DND-41 (cell line): Measurements from ENCODE around the gene KAT2A.

Source experiments
- ATAC-seq: fragments of 200-7000 bp; cut with Tn5 transposase; 3 replicates; pipeline ENCODE4 v1.9.1; 2021; ENCODE audit warnings: low read depth; ENCODE audit not compliant: insufficient read depth
- DNase-seq: peaks from one replicate; pipeline ENCODE4 v3.0.0-alpha.2; 2020
- H2AFZ ChIP-seq: 2 replicates; pipeline ENCODE4 v1.6.0; 2012; ENCODE audit warnings: low read depth, low read length
- H3K27ac ChIP-seq: 2 replicates; pipeline ENCODE4 v1.5.1; 2012; ENCODE audit warnings: low read length, inconsistent platforms
- H3K27me3 ChIP-seq: fragments of 200-600 bp; sonication (generic); 2 replicates; pipeline ENCODE4 v1.6.0; 2012; ENCODE audit warnings: low read length, mild to moderate bottlenecking, inconsistent platforms; ENCODE audit not compliant: insufficient read depth, poor library complexity
- H3K36me3 ChIP-seq: 2 replicates; pipeline ENCODE4 v1.5.1; 2012; ENCODE audit warnings: low read length, inconsistent platforms; ENCODE audit not compliant: insufficient read depth
- H3K4me1 ChIP-seq: 2 replicates; pipeline ENCODE4 v1.5.1; 2012; ENCODE audit warnings: mild to moderate bottlenecking, low read length; ENCODE audit not compliant: insufficient read depth
- H3K4me2 ChIP-seq: 2 replicates; pipeline ENCODE4 v1.6.0; 2012; ENCODE audit warnings: mild to moderate bottlenecking, moderate library complexity, low read length, inconsistent platforms; ENCODE audit not compliant: insufficient read depth
- H3K4me3 ChIP-seq, 2 experiments: fragments of 200-600 bp in 1 of 2; shearing (Covaris generic) in 1 of 2; 2 replicates each; pipeline ENCODE4 v1.5.1; 2012 to 2016; ENCODE audit warnings: inconsistent platforms in 2 of 2, low read length in 2 of 2, mild to moderate bottlenecking in 2 of 2, low read depth in 1 of 2, moderate library complexity in 1 of 2
- H3K79me2 ChIP-seq: 2 replicates; pipeline ENCODE4 v1.6.0; 2012; ENCODE audit warnings: low read length, inconsistent platforms; ENCODE audit not compliant: insufficient read depth
- H3K9ac ChIP-seq: 2 replicates; pipeline ENCODE4 v1.6.0; 2012; ENCODE audit warnings: low read depth, mild to moderate bottlenecking, inconsistent platforms, low read length, moderate library complexity
- H3K9me3 ChIP-seq: 2 replicates; pipeline ENCODE4 v1.5.1; 2012; ENCODE audit warnings: low read length, moderate library complexity, mild to moderate bottlenecking, inconsistent platforms; ENCODE audit not compliant: insufficient read depth, severe bottlenecking
- H4K20me1 ChIP-seq: 2 replicates; pipeline ENCODE4 v1.6.0; 2012; ENCODE audit warnings: low read length; ENCODE audit not compliant: insufficient read depth
- EZH2 ChIP-seq: IDR thresholded peaks from 3 replicates; pipeline ENCODE4 v1.6.1; 2012; ENCODE audit warnings: borderline replicate concordance, low read depth, mild to moderate bottlenecking, moderate library complexity, low read length, inconsistent platforms; ENCODE audit not compliant: severe bottlenecking
- TF ChIP-seq, protein P1 (sequence below): IDR thresholded peaks from 2 replicates; pipeline ENCODE4 v1.5.1; 2012; ENCODE audit warnings: borderline replicate concordance, low read length, moderate library complexity, mild to moderate bottlenecking; ENCODE audit not compliant: poor library complexity, severe bottlenecking; ENCODE audit errors: extremely low read depth

KAT2A gene

GRCh38 chr17:42076797-42077559 is 44.2 kb downstream of the KAT2A start:
- H3K4me1 ChIP-seq, result 0 out of 2 replicates have a peak, but pooled peaks cover 3% of the 10 kb centered on the region
- no peaks in the 10 kb centered on the region for H4K20me1 ChIP-seq
- no peaks in the 10 kb centered on the region for H3K36me3 ChIP-seq
- no peaks in the 10 kb centered on the region for H3K79me2 ChIP-seq
- no peak for DNase-seq
- H2AFZ ChIP-seq, result no peak overlapping the region
- H3K4me3 ChIP-seq, result no peak overlapping the region
- no peak overlapping the region for H3K9ac ChIP-seq
- no peak overlapping the region for H3K4me2 ChIP-seq
- ATAC-seq, result no peak
- H3K9me3 ChIP-seq, result no peaks in the 10 kb centered on the region
- H3K27me3 ChIP-seq, result peaks cover 12% of the 10 kb centered on the region
- TF ChIP-seq, protein P1, sequence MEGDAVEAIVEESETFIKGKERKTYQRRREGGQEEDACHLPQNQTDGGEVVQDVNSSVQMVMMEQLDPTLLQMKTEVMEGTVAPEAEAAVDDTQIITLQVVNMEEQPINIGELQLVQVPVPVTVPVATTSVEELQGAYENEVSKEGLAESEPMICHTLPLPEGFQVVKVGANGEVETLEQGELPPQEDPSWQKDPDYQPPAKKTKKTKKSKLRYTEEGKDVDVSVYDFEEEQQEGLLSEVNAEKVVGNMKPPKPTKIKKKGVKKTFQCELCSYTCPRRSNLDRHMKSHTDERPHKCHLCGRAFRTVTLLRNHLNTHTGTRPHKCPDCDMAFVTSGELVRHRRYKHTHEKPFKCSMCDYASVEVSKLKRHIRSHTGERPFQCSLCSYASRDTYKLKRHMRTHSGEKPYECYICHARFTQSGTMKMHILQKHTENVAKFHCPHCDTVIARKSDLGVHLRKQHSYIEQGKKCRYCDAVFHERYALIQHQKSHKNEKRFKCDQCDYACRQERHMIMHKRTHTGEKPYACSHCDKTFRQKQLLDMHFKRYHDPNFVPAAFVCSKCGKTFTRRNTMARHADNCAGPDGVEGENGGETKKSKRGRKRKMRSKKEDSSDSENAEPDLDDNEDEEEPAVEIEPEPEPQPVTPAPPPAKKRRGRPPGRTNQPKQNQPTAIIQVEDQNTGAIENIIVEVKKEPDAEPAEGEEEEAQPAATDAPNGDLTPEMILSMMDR, result no peak
- no peak for TF ChIP-seq EZH2
- H3K27ac ChIP-seq, result no peak overlapping the region

GRCh38 chr17:42075789-42076188 is 45.4 kb downstream of the KAT2A start:
- Histone ChIP-seq H3K27ac (no peak overlapping the region), H3K36me3 (no peaks in the 10 kb centered on the region), H3K4me1 (peaks cover 7% of the 10 kb centered on the region; the same call in 1 of the 2 replicates), H4K20me1 (no peaks in the 10 kb centered on the region), H3K79me2 (no peaks in the 10 kb centered on the region), H2AFZ (no peak overlapping the region), H3K4me2 (no peak overlapping the region), H3K4me3 (no peak overlapping the region), H3K9me3 (no peaks in the 10 kb centered on the region), H3K27me3 (peaks cover 18% of the 10 kb centered on the region), H3K9ac (no peak overlapping the region)
- ATAC-seq (no peak), DNase-seq (no peak)
- no peak for TF ChIP-seq EZH2
- TF ChIP-seq, protein P1, result no peak

- ATAC-seq (no peak), DNase-seq (no peak)
- Histone ChIP-seq H3K4me3 (no peak overlapping the region; a peak in 1 of 4 replicates), H3K36me3 (no peaks in the 10 kb centered on the region), H3K4me2 (no peak overlapping the region), H2AFZ (no peak overlapping the region), H3K79me2 (no peaks in the 10 kb centered on the region), H3K9me3 (no peaks in the 10 kb centered on the region), H3K27me3 (peaks cover 18% of the 10 kb centered on the region), H3K9ac (no peak overlapping the region), H4K20me1 (no peaks in the 10 kb centered on the region), H3K4me1 (peaks cover 7% of the 10 kb centered on the region; the same call in 1 of the 2 replicates), H3K27ac (no peak overlapping the region)
- no peak for TF ChIP-seq EZH2
- TF ChIP-seq, protein P1, result no peak
Measured at GRCh38 chr17:42072323-42073187, 48.6 kb downstream of the KAT2A start.
